DMS153 (cell line): ENCODE results near the gene ITSN1.
"Not testable (repeated sequence)": the region's sequence is repeated elsewhere in the genome, so short reads cannot be mapped to it uniquely, and the experiment has no call there.

Experiments
- DNase-seq: peaks from one replicate; lab custom pipeline; 2025; lab: John Stamatoyannopoulos, UW

ITSN1 gene

DNA sequence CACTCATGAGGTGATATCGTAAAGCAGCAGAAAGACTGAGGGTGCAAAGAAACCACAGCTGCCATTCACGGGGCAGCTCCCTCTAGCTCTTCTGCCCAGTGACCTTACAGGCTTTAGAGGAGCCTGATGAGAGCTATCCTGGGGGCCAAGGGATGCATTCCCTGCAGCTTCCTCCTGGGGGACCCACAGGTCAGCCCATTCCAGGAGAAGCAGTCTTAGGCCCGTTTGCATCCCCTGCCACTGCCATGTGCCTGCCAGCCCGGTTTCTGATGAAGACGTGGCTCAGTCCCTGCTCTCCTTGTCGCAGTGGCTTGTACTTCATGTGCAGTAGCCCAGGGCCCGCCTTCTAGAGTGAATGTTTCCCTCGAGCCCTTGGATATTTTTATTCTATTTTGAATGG lies 250.6 kb downstream of the ITSN1 start:
- no peak for DNase-seq

DNA sequence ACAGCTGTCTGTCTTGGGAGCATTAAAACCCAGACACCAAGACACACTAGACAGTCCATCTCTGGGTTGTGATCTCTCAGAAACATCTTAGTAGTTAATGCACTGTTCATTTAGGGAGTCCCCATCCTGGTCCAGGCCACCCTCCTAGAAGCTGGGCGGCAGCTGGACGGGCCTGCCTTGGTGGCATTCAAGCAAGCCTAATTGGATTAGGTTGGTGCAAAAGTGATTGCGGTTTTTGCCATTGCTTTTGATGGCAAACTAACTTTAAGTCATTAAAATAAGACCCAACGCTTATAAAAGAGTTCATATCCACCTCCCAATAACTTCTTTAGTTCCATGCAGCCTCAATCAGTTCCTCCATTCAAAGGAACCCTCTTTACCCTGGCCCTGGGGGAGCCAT lies 251.6 kb downstream of the ITSN1 start:
- DNase-seq, result no peak

DNA sequence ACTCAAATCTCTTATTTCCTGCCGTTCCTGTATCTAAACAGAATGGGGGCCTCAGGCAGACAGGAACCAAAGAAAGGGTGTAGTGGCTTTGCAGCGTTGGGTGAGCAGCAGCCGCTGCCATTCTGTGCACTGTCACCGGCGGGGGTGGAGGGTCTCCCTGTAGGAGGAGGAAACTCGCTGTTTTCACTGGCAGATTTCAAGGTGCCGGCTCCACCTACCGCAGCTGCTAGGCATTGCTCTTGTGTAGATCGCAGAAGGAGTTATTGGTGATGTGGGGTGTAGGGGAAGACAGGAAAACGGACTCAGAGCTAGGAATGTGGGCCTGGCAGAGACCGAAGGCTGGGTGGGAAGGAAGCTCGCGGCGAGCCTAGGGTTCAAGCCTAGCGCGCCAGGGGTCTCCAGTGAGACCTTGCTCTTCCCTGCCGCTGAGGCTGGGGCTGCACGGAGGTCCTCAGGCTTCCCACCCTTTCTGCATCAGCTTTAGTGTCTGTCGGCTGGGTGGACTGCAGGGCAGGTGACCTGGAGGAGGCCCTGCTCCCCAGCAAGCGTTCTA lies 252.5 kb downstream of the ITSN1 start:
- DNase-seq, result peak; percentile 80

GRCh38 chr21:33895356-33895755 lies 253.1 kb downstream of the ITSN1 start:
- DNase-seq, result no peak

- no peak for DNase-seq
Measured at GRCh38 chr21:33896691-33897090, 254.4 kb downstream of the ITSN1 start.

DNA sequence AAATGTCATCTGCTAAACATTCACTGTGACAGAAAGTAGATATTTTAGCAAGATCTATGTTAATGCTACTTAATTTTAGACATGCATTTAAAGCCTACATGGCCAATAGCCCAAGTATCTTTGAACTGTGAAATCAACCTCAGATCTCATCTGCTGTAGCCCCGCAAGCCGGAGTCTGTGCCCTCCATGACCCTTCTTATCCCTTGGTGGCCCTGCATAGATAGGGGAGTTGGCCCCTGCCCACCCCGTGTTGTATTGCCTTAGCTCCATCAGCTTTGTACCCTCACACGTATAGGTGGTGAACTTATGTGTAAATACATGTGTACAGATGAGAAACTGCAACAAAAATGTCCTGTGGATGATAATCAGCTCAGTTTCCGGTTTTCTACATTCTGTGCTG lies 254.8 kb downstream of the ITSN1 start:
- DNase-seq, result no peak

DNA sequence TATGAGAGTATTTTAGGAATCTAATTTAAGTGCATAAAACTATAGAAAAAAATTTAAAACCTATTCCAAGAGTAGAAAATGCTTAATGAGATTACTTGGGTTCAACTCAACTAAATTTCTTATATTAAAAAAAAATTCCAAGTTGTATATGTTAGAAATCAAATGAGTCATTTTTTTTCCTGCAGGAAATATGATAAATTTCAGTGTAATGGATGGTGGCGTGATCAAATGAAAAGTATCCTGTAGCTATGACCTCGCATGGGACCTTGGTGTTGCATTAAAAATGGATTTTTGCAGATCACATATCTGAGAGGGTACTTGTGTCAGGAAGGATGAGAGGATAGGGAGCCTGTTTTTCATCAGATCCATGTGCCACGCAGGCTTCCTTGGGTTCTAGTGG lies 255.4 kb downstream of the ITSN1 start:
- DNase-seq, result no peak

- no peak for DNase-seq
Measured at GRCh38 chr21:33898586-33898985, 256.3 kb downstream of the ITSN1 start.

DNA sequence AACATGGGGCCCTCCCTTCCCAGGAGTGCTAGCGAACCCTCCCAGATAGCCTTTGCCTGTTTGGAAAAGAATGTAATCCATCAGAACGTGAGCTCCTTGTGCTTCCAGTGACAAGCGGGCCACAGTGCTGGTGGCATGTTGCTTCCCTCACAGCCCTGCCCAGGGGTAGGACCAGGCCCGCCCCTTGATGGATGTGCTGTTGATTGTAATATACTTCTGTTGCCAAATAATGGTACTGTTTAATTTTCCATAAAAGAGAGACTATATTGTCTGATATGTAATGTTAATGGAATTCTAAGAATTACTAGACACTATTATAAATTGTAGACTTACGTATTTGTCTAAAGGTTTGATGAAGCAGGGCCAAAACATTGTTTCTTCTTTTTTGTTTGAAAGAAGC lies 256.9 kb downstream of the ITSN1 start:
- no peak for DNase-seq

- DNase-seq, result no peak
Measured at GRCh38 chr21:33901412-33902288, 259.3 kb downstream of the ITSN1 start.

DNA sequence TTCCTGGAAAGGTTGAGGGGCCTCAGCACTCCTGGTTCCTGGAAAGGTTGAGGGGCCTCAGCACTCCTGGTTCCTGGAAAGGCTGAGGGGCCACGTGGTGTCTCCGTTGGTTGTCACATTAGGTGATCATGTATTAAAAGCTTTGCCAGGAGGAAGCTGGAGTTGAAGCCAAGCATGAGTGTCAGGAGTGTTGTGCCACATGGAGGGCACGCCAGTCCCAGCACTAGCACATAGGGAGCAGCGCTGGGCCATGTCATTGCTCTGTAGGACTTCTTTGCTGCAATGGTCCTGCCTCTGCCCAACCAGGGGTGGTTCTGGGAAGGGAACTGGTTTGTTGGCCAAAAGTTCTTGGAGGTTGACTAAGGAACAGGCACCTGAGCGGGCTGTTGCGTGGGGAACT lies 260.0 kb downstream of the ITSN1 start:
- DNase-seq, result no peak

DNA sequence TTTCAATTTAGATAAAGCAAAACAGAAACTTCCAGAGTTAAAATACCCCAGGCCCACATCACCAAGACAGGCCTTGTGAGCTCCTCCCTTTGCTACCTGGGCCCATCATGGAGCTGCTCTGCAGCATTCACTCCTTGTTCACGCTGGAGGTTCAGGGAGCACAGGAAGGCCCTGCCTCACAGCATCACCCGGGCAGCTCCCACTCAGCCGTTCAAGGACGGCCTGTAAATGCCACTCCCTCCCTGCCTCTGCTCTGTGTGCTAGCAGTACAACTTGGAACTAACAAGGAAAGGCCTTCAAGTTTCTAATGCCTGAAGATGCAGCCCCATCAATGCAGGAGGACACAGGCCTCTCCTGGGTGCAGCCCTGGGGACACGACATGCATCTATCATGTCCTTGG lies 261.7 kb downstream of the ITSN1 start:
- DNase-seq, result no peak

DNA sequence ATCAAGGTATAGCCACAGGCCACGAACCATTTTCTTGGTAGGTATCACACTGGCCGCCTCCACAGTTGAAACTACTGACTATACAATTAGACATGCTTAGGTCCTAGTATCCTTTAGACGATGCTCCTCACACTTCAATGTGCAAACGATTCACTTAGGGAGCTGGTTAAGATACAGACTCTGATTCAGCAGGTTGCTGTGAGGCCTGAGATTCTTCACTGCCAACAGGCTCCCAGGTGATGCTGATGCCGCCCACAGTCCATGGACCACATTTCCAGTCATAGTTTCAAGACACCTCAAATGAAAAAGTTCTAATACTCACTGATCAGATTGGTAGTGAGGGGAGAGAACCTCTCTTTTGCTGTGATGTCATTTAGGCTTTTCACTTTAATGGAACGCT lies 266.5 kb downstream of the ITSN1 start:
- DNase-seq, result no peak

DNA sequence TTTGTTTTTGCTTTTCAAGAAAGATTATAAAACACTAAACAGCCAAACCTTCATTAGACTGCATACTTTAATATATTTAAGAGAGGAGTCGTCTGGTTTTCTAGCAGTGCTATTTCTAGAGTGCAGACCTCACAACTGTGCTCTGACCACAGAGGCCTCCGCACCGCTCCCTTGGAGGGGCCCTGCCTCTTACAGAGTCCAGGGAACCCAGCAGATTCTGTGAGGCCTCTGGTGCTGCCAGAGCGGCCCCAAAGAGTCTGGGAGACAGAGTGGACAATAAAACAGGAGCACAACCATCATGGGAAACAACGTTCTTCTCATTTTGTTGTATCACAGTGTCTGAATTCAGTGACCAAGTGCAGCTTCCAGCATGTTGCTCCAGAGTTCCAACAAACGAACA lies 267.5 kb downstream of the ITSN1 start:
- DNase-seq, result no peak

DNA sequence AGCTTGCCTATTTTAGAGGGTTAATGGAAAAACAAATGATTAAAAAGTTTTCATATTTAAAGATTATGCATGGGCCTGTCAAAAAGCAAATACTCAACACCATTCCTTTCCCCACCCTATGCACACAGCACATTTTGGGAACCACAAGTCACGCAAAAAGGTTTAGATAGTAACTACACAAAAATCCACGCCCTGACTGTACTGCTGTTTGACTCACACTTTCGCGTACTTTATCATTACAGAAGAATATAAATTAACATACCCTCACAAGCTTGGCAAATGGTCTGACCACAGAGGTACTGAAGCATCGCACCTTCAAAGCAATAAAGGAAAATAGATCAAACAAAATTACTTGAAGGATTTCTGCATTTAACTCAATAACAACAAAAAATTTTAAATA lies 271.9 kb downstream of the ITSN1 start:
- DNase-seq, result no peak

DNA sequence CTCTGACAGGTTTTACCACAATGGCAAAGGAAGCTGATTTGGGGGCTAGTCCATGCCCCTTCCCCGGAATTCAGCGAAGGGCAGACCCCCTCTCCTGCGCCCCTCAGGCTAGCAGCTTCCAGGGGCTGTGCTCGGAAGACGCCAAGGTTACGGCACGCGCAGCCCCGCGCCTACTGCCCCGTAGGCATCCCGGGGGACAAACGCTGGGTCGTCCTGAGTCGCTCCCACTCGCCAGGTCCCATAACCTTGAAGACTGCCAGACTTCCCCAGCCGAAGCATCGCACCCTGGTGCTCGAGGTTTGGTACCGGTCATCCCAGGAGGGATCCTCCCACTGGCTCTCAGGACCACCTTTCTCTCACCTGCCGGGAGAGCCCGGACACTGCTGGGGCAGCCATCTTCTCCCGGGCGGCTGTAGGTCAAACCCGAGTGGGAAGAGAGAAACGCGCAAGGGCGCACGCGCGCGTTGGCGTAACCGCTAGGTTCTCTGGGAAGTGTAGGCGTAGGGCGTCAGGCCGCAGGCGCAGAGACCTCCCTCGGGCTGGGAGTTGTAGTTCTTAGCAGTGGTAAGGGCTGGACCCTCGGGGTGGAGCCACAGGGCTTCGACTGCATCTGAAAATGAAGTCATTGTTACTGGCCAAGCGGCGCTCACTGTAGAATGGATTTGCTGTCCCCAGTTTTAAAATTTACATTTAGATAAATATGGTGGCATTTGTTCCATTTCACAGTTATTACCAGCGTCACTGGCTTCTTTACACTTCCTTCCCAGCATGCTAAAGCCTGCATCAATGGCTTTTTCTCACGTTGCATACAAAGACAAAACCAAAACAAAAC lies 273.3 kb downstream of the ITSN1 start, which contains the start of gene ATP5PO:
Gene ATP5PO, minus strand, starts transcription at position 437 of the 832 bp plus-strand sequence. Its CDS starts 41 bp downstream, at position 396.
- peak; percentile 96 for DNase-seq

GRCh38 chr21:33916200-33916567 lies 273.9 kb downstream of the ITSN1 start:
- no peak for DNase-seq

GRCh38 chr21:33917421-33917820 lies 275.1 kb downstream of the ITSN1 start:
- DNase-seq, result no peak

DNA sequence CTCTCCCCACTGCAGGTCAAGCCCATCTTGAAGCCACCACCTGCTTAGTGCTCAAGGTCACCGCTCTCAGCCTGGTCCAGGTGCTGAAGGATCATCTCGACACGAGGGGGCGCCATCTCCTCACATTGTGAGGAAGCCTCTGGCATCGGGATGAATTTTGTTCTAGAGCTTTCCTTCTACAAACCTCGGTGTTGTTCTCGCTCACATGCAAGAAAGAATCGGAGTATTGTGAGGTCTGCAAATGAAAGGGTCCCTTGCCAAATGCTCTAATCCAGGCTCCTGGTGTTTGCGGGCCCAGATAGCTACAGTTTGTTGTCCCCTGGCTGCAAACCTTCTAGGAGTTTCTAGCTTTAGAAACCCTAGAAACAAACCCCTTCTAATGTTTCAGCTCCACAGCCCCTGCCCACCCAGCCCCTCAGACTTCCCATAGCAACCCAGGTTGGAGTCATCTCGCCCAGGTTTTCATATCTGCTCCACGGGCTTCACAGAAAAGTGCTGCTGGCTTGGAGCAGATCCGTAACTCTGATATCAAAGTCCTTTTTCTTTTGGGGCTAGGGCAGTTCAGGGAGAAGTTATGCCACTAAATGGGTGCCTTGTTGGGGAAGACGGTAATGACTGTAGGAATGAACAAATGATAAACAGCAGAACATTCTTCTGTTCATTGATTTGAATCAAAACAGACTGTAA lies 281.9 kb downstream of the ITSN1 start:
- DNase-seq, result peak; percentile 65

- DNase-seq, result no peak
Measured at GRCh38 chr21:33924766-33925100, 282.4 kb downstream of the ITSN1 start.

DNA sequence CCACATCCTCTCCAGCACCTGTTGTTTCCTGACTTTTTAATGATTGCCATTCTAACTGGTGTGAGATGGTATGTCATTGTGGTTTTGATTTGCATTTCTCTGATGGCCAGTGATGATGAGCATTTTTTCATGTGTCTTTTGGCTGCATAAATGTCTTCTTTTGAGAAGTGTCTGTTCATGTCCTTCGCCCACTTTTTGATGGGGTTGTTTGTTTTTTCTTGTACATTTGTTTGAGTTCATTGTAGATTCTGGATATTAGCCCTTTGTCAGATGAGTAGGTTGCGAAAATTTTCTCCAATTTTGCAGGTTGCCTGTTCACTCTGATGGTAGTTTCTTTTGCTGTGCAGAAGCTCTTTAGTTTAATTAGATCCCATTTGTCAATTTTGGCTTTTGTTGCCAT lies 283.9 kb downstream of the ITSN1 start:
- not testable (repeated sequence) for DNase-seq

DNA sequence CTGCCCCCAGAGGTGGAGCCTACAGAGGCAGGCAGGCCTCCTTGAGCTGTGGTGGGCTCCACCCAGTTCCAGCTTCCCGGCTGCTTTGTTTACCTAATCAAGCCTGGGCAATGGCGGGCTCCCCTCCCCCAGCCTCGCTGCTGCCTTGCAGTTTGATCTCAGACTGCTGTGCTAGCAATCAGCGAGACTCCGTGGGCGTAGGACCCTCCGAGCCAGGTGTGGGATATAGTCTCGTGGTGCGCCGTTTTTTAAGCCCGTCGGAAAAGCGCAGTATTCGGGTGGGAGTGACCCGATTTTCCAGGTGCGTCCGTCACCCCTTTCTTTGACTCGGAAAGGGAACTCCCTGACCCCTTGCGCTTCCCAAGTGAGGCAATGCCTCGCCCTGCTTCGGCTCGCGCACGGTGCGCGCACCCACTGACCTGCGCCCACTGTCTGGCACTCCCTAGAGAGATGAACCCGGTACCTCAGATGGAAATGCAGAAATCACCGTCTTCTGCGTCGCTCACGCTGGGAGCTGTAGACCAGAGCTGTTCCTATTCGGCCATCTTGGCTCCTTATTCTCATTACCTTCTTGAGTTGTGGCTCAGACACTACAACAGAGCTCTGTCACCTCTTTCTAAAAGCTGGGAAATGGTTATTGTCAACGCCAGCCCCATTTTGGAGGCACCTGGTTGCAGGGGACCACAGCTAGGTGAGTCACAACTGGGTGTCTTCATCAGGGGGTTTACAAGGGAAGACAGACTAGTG lies 288.9 kb downstream of the ITSN1 start:
- DNase-seq, result peak; percentile 15
